Stimulated activated CD8-positive, alpha-beta memory T cell treated with anti-CD3 and anti-CD28 coated beads, Interleukin-12 subunit alpha, Interleukin-12 subunit beta, amount 100 ng/mL, for 24 hours (primary cell): ENCODE measurements around the gene SGSM1.

ENCODE experiments used
- DNase-seq: peaks from one replicate; pipeline ENCODE4 v3.0.0-alpha.2; 2020; ENCODE audit errors: extremely low read depth

The SGSM1 gene

GRCh38 chr22:24950272-24950902, 144.4 kb downstream of the SGSM1 start:
- DNase-seq: no peak

- peak; percentile 54 for DNase-seq
These were observed 146.2 kb downstream of the SGSM1 start, which contains the start of gene KIAA1671 for GRCh38 chr22:24951942-24952836. Gene KIAA1671 (plus strand): TSS chr22:24952716. CDS start chr22:25028000, 75,284 bp downstream.

- DNase-seq: no peak
These were observed 146.9 kb downstream of the SGSM1 start for GRCh38 chr22:24952837-24953383.

DNA sequence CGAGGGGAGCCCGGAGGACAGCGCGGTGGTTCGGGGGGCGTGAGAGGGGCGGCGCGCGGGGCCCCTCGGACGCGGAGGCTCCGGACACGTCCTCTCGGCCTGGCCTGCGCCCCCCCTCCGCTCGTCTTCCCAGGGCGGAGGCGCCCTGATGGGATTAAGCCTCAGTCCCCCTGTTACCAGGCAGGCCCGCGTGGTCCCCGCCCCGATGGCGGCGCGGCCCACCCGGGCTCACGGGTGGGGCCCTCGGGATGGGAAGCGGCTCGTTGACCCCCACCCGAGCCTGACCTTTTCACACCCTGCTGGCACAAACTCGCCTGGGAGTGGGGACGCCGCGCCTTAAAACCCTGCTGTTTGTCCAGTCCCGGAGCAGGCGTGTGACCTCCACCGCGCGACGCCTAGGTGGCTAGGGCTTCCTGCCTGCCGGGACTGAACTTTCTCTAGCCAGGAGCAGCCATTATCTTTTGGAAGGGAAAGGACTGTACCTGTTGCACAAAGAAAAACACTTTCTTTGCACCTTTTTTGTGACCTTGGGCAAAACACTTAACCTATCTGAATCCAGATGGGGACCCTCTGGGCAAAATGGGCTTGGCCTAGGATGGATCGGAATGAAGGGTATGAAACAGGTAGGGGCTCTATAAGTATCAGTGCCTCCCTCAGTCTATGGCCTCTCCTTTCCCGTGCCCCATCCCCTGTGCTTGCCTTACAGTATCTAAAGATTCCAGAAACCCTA, 147.5 kb downstream of the SGSM1 start:
- no peak for DNase-seq

DNA sequence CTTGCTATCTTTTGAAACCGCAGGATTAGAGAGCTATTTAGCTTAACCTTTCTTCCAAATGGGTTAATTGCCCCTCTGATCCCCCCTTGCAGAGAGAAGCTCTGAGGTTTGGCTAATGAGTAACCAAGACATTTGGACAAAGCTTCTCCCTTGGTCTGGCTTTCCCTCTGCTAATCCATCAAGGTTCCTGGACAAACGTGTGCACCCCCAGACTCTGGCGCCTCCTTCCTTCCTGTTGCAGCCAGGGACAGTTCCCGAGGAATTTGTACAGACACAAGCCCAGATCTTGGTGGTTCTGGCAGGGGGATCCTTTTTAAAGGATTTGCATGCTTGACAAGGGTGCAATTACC, 148.1 kb downstream of the SGSM1 start:
- no peak for DNase-seq

DNA sequence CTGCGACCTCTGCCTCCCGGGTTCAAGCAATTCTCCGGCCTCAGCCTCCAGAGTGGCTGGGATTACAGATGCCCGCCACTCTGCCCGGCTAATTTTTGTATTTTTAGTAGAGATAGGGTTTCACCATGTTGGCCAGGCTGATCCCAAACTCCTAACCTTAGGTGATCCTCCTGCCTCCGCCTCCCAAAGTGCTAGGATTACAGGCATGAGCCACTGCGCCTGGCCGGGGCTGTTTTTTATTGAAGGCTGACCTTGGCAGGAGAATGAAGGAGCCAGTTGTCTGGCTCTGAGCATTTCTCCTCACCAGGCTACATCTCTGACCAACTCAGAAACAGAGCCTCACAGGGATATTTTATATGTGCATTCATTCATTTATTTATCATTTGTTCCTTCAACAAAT, 148.8 kb downstream of the SGSM1 start:
- no peak for DNase-seq

DNA sequence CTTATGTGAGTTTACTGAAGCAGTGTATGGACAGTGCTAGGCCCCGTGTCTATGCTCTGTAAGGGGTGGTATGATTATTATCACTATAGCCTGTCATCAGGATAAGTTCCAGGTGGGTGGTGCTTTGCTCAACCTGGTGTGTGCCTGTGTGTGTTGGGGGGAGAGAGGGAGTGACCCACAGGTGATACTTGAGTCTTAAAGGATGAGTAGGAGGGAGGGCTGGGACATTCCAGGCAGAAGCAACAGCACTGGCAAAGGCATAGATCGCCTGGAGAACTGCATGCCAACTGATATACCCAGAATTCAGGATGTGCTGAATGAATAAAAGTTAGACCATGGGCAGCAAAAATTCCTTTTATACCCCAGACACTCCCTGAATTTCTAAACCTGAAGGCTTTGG, 151.0 kb downstream of the SGSM1 start:
- DNase-seq: no peak

GRCh38 chr22:24961217-24961844, 155.3 kb downstream of the SGSM1 start:
- no peak for DNase-seq

DNA sequence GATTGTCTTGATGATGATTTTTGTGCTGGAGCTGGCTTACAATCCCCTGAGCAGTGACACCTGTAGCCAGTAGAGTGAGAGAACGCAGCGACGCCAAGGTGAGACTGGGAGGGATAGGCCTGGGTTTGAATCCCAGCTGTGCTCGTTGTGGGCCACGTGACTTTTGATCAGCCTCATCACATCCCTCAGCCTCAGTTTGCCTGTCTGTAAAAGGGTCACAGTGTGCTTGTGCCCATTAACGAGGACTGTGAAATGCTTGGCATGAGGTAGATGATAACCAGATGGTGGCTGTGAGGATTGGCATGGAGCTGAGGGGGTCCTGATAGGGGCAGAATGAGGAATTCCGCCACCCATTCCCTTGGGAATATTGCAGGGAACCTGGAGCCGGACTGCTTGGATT, 156.1 kb downstream of the SGSM1 start:
- no peak for DNase-seq

GRCh38 chr22:24962835-24963234, 156.8 kb downstream of the SGSM1 start:
- DNase-seq: no peak

DNA sequence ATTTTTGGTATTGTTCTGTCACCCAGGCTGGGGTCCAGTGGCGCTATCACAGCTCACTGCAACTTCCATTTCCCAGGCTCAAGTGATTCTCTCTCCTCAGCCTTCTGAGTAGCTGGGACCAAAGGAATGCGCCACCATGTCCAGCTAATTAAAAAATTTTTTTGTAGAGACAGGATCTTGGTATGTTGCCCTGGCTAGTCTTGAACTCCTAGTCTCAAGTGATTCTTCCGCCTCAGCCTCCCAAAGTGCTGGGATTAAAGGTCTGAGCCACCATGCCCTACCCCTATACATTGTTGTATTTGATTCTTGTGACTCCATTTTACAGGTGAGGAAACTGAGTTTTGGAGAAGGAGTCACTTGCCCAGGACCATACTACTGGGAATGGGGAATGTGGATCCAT, 158.4 kb downstream of the SGSM1 start:
- no peak for DNase-seq

GRCh38 chr22:24965822-24966626, 160.0 kb downstream of the SGSM1 start:
- DNase-seq: no peak

DNA sequence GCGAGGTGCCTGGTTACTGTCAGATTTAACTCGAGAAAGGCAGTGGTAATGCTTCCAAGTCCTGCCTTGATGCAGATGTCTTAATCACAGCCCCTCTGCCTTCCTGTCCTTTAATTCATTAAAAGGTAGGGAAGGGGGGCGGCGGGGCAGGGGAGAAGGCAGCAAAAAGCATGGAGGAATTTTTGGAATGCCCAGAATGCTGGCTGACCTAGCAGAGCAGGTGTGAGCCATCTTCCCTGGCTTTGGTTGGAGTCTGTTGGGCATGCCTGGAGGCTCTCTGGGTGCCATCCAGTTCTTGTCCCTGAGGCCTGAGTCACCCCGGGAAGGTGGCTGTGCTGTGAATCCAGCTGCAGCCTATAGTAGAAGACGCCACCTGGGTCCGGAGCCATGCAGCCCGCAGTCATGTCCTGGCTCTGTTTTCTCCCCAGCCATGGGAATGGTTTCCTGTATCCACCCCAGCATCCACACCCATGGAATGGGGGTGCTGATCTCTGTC, 162.1 kb downstream of the SGSM1 start:
- no peak for DNase-seq

- DNase-seq: no peak
These were observed 163.7 kb downstream of the SGSM1 start for GRCh38 chr22:24969560-24970301.

GRCh38 chr22:24972369-24972768, 166.4 kb downstream of the SGSM1 start:
- DNase-seq: no peak

DNA sequence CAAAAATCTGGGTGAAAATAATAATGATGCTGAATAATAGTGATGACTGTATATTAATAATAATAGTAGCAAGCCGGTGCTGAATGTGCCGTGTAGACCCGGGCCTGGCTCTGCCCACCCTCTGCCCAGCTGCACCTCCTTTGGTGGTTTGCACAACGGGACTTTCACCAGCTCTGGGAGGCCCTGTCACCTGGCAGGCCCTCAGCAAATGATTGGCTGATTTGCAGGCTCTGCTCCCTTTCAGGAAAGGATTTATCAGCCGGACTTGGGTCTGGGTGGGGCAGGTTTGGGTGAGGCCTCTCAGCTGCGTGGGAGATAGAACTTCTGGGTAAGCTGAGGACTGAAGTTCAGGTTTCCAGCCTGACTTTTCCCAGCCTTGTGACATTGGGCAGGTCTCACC, 167.9 kb downstream of the SGSM1 start:
- no peak for DNase-seq

DNA sequence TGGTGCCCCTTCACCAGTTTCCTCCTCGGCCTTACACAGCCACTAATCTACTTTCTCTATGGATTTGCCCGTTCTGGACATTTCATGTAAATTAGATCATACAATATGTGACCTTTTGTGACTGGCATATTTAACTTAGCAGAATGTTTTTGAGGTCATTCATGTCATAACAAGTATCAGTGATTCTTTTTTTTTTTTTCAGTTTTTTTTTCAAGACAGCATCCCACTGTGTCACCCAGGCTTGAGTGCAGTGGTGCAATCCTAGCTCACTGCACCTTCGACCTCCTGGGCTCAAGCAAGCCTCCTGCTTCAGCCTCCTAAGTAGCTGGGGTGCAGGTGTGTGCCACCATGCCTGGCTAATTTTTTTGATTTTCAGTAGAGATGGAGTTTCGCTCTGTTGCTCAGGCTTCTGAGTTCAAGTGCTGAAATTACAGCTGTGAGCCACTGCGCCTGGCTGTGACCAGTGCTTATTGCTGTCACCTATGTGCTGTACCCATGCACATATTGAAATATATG, 169.2 kb downstream of the SGSM1 start:
- no peak for DNase-seq

DNA sequence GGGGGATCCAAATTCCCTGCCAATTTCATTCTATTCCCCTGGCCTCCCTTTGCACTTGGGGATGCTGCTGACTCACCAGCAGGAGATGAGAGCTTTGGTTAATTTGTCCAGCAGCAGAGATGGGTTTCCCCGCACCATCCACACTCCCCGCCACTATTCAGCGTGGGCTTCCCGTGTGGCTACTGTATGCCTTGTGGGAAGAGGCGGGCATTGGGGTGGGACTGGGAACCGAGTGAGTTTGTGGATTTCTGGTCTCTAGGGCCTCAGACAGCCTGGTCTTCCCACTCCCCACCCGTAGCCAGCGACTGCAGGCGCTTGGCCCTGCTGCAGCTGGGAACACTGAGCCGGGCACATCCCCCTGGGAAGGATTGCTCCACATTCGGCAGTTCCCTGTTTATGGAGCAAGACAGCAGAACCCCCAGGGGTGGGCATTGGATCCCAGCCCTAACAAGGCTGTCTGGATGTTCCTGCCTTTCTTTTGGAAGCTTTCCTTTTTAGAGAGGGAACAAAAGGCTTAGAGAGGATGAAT, 169.9 kb downstream of the SGSM1 start:
- DNase-seq: no peak

GRCh38 chr22:24976442-24977218, 170.6 kb downstream of the SGSM1 start:
- no peak for DNase-seq
